Neural cell (in vitro differentiated cells): ENCODE results near the gene SLC6A7.

ENCODE experiments used
- EP300 ChIP-seq: fragments of 450-650 bp; conservative IDR thresholded peaks from 2 replicates; pipeline ENCODE4 v1.6.1; 2014; ENCODE audit warnings: antibody characterized with exemption, mild to moderate bottlenecking, moderate library complexity; ENCODE audit not compliant: poor library complexity, severe bottlenecking
- EZH2 ChIP-seq: fragments of 200-600, 300-800 bp; shearing (Covaris generic), sonication (generic); IDR thresholded peaks from 2 replicates; pipeline ENCODE4 v1.6.1; 2014; ENCODE audit warnings: antibody characterized with exemption, low read length, borderline replicate concordance, mild to moderate bottlenecking; ENCODE audit not compliant: insufficient read depth, poor library complexity, severe bottlenecking
- MXI1 ChIP-seq: fragments of 450-650 bp; conservative IDR thresholded peaks from 2 replicates; pipeline ENCODE4 v1.6.1; 2014; ENCODE audit warnings: antibody characterized with exemption, mild to moderate bottlenecking; ENCODE audit not compliant: poor library complexity, severe bottlenecking
- POLR2AphosphoS5 ChIP-seq: IDR thresholded peaks from 2 replicates; pipeline ENCODE4 v1.6.1; 2012
- SMC3 ChIP-seq: fragments of 450-650 bp; conservative IDR thresholded peaks from 2 replicates; pipeline ENCODE4 v1.6.1; 2014; ENCODE audit warnings: antibody characterized with exemption, mild to moderate bottlenecking, moderate library complexity; ENCODE audit not compliant: poor library complexity
- TAF1 ChIP-seq: IDR thresholded peaks from 2 replicates; pipeline ENCODE4 v1.6.1; 2012; ENCODE audit warnings: low read depth
- TF ChIP-seq, protein P1 (sequence below): fragments of 450-650 bp; IDR thresholded peaks from 2 replicates; pipeline ENCODE4 v1.5.1; 2014; ENCODE audit warnings: antibody characterized with exemption, mild to moderate bottlenecking, moderate library complexity; ENCODE audit not compliant: poor library complexity, severe bottlenecking
- TF ChIP-seq, protein P2 (sequence below): IDR thresholded peaks from 2 replicates; pipeline ENCODE4 v1.6.1; 2012; ENCODE audit warnings: borderline replicate concordance

DNA sequence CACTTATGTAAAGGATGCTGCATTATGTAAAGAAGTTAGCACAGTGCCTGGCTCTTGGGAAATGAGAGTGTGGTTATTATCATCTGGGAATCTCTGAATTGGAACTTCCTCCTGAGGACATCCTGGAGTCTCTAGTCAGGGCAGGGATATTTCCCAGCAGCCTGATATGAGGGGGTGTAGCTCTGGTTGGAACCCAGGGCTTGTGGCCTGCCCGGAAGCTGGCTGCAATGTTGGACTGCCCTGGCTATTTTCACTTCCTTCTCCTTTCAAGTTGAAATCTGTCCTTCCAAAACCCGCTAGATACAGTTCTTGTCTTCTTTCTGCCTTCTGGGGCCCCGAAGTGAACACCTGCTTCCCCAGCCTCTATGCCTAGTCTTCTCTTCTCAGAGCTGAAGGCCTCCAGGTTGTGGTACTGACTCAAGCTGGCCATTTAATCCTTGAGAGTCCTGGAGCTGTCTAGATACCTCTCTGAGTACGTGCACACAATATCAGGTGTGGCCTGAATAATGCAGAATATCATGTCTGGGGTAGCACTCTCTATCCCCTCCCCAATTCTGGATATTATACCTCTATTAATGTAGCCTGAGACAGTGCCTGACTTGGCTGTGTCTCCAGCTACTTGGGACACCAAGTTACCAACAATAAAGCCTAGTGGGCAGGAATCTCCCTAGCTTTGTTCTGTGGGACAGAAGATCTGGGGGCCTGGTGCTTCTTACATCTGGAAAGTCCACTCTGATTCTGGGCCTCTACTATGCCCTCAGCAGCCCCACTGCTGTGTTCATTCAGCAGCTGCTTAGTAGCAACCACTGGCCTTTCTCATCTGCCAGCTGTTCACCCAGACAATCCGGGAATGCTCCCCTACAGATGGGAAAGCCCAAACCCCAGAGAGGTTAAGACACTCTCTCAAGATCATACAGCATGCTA is 45.0 kb downstream of the SLC6A7 start:
- TF ChIP-seq, protein P1, sequence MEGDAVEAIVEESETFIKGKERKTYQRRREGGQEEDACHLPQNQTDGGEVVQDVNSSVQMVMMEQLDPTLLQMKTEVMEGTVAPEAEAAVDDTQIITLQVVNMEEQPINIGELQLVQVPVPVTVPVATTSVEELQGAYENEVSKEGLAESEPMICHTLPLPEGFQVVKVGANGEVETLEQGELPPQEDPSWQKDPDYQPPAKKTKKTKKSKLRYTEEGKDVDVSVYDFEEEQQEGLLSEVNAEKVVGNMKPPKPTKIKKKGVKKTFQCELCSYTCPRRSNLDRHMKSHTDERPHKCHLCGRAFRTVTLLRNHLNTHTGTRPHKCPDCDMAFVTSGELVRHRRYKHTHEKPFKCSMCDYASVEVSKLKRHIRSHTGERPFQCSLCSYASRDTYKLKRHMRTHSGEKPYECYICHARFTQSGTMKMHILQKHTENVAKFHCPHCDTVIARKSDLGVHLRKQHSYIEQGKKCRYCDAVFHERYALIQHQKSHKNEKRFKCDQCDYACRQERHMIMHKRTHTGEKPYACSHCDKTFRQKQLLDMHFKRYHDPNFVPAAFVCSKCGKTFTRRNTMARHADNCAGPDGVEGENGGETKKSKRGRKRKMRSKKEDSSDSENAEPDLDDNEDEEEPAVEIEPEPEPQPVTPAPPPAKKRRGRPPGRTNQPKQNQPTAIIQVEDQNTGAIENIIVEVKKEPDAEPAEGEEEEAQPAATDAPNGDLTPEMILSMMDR, result no peak
- TF ChIP-seq EZH2 (no peak), EP300 (no peak), TAF1 (no peak), SMC3 (no peak), POLR2AphosphoS5 (no peak), MXI1 (no peak)
- TF ChIP-seq, protein P2, sequence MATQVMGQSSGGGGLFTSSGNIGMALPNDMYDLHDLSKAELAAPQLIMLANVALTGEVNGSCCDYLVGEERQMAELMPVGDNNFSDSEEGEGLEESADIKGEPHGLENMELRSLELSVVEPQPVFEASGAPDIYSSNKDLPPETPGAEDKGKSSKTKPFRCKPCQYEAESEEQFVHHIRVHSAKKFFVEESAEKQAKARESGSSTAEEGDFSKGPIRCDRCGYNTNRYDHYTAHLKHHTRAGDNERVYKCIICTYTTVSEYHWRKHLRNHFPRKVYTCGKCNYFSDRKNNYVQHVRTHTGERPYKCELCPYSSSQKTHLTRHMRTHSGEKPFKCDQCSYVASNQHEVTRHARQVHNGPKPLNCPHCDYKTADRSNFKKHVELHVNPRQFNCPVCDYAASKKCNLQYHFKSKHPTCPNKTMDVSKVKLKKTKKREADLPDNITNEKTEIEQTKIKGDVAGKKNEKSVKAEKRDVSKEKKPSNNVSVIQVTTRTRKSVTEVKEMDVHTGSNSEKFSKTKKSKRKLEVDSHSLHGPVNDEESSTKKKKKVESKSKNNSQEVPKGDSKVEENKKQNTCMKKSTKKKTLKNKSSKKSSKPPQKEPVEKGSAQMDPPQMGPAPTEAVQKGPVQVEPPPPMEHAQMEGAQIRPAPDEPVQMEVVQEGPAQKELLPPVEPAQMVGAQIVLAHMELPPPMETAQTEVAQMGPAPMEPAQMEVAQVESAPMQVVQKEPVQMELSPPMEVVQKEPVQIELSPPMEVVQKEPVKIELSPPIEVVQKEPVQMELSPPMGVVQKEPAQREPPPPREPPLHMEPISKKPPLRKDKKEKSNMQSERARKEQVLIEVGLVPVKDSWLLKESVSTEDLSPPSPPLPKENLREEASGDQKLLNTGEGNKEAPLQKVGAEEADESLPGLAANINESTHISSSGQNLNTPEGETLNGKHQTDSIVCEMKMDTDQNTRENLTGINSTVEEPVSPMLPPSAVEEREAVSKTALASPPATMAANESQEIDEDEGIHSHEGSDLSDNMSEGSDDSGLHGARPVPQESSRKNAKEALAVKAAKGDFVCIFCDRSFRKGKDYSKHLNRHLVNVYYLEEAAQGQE, result no peak
